Mucosa of stomach (tissue), 1 donor: ENCODE data around the gene GALNT1.

Source experiments
- H3K27me3 ChIP-seq: one replicate; pipeline ENCODE4 v1.7.0; 2013; ENCODE audit warnings: mild to moderate bottlenecking, low read length; ENCODE audit not compliant: control insufficient read depth, insufficient read depth
- H3K36me3 ChIP-seq: one replicate; pipeline ENCODE4 v1.7.0; 2013; ENCODE audit warnings: low read length; ENCODE audit not compliant: control insufficient read depth, insufficient read depth
- H3K4me1 ChIP-seq: one replicate; pipeline ENCODE4 v1.7.0; 2013; ENCODE audit warnings: mild to moderate bottlenecking, low read length; ENCODE audit not compliant: control insufficient read depth, insufficient read depth
- H3K4me3 ChIP-seq: one replicate; pipeline ENCODE4 v1.7.0; 2013; ENCODE audit warnings: low read length
- H3K9ac ChIP-seq: one replicate; pipeline ENCODE4 v1.7.0; 2013; ENCODE audit warnings: mild to moderate bottlenecking, low read length, moderate library complexity
- H3K9me3 ChIP-seq: one replicate; pipeline ENCODE4 v1.7.0; 2013; ENCODE audit warnings: mild to moderate bottlenecking, low read length, moderate library complexity; ENCODE audit not compliant: control insufficient read depth
- donor health status: Pancreatic carcinoma.

Gene GALNT1

GRCh38 chr18:35620765-35621164, 39.2 kb downstream of the GALNT1 start:
- Histone ChIP-seq H3K36me3 (no peaks in the 10 kb centered on the region), H3K27me3 (no peaks in the 10 kb centered on the region), H3K4me3 (no peak overlapping the region), H3K9me3 (no peaks in the 10 kb centered on the region), H3K9ac (no peak overlapping the region), H3K4me1 (peaks cover 16% of the 10 kb centered on the region)

- no peaks in the 10 kb centered on the region for H3K36me3 ChIP-seq
- no peak overlapping the region for H3K4me3 ChIP-seq
- H3K9me3 ChIP-seq = no peaks in the 10 kb centered on the region
- H3K9ac ChIP-seq = no peak overlapping the region
- H3K27me3 ChIP-seq = no peaks in the 10 kb centered on the region
- H3K4me1 ChIP-seq = peaks cover 5% of the 10 kb centered on the region
These were observed 41.7 kb downstream of the GALNT1 start for GRCh38 chr18:35623255-35623654.

GRCh38 chr18:35624146-35624545, 42.6 kb downstream of the GALNT1 start:
- no peak overlapping the region for H3K4me3 ChIP-seq

GRCh38 chr18:35625232-35625631, 43.7 kb downstream of the GALNT1 start:
- Histone ChIP-seq H3K9me3 (no peaks in the 10 kb centered on the region), H3K4me3 (no peak overlapping the region), H3K4me1 (no peaks in the 10 kb centered on the region), H3K9ac (no peak overlapping the region), H3K36me3 (no peaks in the 10 kb centered on the region), H3K27me3 (no peaks in the 10 kb centered on the region)

More at GRCh38 chr18:35624146-35624545, 42.6 kb downstream of the GALNT1 start:
- Histone ChIP-seq H3K9ac (no peak overlapping the region), H3K27me3 (no peaks in the 10 kb centered on the region), H3K9me3 (no peaks in the 10 kb centered on the region), H3K4me1 (no peaks in the 10 kb centered on the region), H3K36me3 (no peaks in the 10 kb centered on the region)

GRCh38 chr18:35633761-35634160, 52.2 kb downstream of the GALNT1 start:
- Histone ChIP-seq H3K4me3 (no peak overlapping the region), H3K9ac (no peak overlapping the region), H3K4me1 (no peaks in the 10 kb centered on the region), H3K27me3 (no peaks in the 10 kb centered on the region), H3K36me3 (no peaks in the 10 kb centered on the region), H3K9me3 (no peaks in the 10 kb centered on the region)

- Histone ChIP-seq H3K36me3 (no peaks in the 10 kb centered on the region), H3K9ac (no peak overlapping the region), H3K4me3 (no peak overlapping the region), H3K4me1 (no peaks in the 10 kb centered on the region), H3K9me3 (no peaks in the 10 kb centered on the region), H3K27me3 (no peaks in the 10 kb centered on the region)
These were observed 52.8 kb downstream of the GALNT1 start for GRCh38 chr18:35634323-35634722.

GRCh38 chr18:35635170-35635569, 53.6 kb downstream of the GALNT1 start:
- H3K27me3 ChIP-seq = no peaks in the 10 kb centered on the region
- no peaks in the 10 kb centered on the region for H3K9me3 ChIP-seq
- H3K4me3 ChIP-seq = no peak overlapping the region

GRCh38 chr18:35637227-35637626, 55.7 kb downstream of the GALNT1 start:
- H3K27me3 ChIP-seq = no peaks in the 10 kb centered on the region
- no peak overlapping the region for H3K4me3 ChIP-seq
- H3K4me1 ChIP-seq = no peaks in the 10 kb centered on the region
- no peaks in the 10 kb centered on the region for H3K9me3 ChIP-seq
- no peak overlapping the region for H3K9ac ChIP-seq
- no peaks in the 10 kb centered on the region for H3K36me3 ChIP-seq

More at GRCh38 chr18:35635170-35635569, 53.6 kb downstream of the GALNT1 start:
- Histone ChIP-seq H3K36me3 (no peaks in the 10 kb centered on the region), H3K4me1 (no peaks in the 10 kb centered on the region), H3K9ac (no peak overlapping the region)

- H3K4me3 ChIP-seq = no peak overlapping the region
- H3K27me3 ChIP-seq = no peaks in the 10 kb centered on the region
- no peaks in the 10 kb centered on the region for H3K36me3 ChIP-seq
- no peaks in the 10 kb centered on the region for H3K4me1 ChIP-seq
- H3K9ac ChIP-seq = no peak overlapping the region
- no peaks in the 10 kb centered on the region for H3K9me3 ChIP-seq
These were observed 57.8 kb downstream of the GALNT1 start for GRCh38 chr18:35639296-35639695.

GRCh38 chr18:35641467-35641866, 59.9 kb downstream of the GALNT1 start:
- Histone ChIP-seq H3K4me1 (no peaks in the 10 kb centered on the region), H3K36me3 (no peaks in the 10 kb centered on the region), H3K9ac (no peak overlapping the region), H3K27me3 (no peaks in the 10 kb centered on the region), H3K4me3 (no peak overlapping the region), H3K9me3 (no peaks in the 10 kb centered on the region)

- no peaks in the 10 kb centered on the region for H3K9me3 ChIP-seq
- H3K27me3 ChIP-seq = no peaks in the 10 kb centered on the region
- no peaks in the 10 kb centered on the region for H3K36me3 ChIP-seq
- H3K4me1 ChIP-seq = no peaks in the 10 kb centered on the region
- no peak overlapping the region for H3K9ac ChIP-seq
- no peak overlapping the region for H3K4me3 ChIP-seq
These were observed 60.4 kb downstream of the GALNT1 start for GRCh38 chr18:35641916-35642315.

- Histone ChIP-seq H3K27me3 (no peaks in the 10 kb centered on the region), H3K36me3 (no peaks in the 10 kb centered on the region), H3K4me3 (no peak overlapping the region), H3K9me3 (no peaks in the 10 kb centered on the region), H3K9ac (no peak overlapping the region), H3K4me1 (no peaks in the 10 kb centered on the region)
These were observed 61.3 kb downstream of the GALNT1 start for GRCh38 chr18:35642802-35643201.

GRCh38 chr18:35646449-35646848, 64.9 kb downstream of the GALNT1 start:
- H3K27me3 ChIP-seq = no peaks in the 10 kb centered on the region
- H3K4me3 ChIP-seq = no peak overlapping the region
- H3K9me3 ChIP-seq = no peaks in the 10 kb centered on the region
- H3K36me3 ChIP-seq = no peaks in the 10 kb centered on the region
- no peak overlapping the region for H3K9ac ChIP-seq
- no peaks in the 10 kb centered on the region for H3K4me1 ChIP-seq
